ENCODE measurements around the gene ANAPC13.

The ANAPC13 gene

GRCh38 chr3:134485718-134486576 is at the start of gene ANAPC13, which contains the start of gene CEP63:
Gene ANAPC13 (minus strand): TSS chr3:134485985. CDS start chr3:134482904, 3,081 bp downstream.
Gene CEP63 (plus strand): TSS chr3:134486057. CDS start chr3:134495321, 9,264 bp downstream.
- DNase-seq (ENCODE audit: low read depth in 2 of 2) = peak; percentile 83 to 92

- no peak for DNase-seq (ENCODE audit: low read depth in 2 of 2)
Observed at GRCh38 chr3:134535186-134535970, 49.6 kb upstream of the ANAPC13 start.

DNA sequence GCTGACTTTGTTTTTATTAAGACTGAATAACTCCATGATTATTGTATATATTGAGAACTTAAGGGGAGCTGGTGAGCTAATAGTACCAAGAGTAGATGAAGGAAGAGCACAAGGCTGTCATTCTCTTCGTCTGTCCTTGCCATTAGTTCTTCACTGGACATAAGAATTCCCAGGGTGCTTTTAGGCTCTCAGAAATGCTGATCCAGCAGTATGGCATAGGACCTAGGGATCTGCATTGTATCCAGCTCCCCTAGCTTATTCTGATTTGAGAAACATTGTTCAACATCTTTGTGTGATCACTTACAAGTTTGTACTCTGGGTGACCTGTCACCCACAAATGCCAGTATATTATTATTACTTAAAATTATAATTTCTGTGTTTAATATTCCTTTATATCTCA is 47.7 kb upstream of the ANAPC13 start:
- DNase-seq (ENCODE audit: low read depth in 2 of 2) = no peak

DNA sequence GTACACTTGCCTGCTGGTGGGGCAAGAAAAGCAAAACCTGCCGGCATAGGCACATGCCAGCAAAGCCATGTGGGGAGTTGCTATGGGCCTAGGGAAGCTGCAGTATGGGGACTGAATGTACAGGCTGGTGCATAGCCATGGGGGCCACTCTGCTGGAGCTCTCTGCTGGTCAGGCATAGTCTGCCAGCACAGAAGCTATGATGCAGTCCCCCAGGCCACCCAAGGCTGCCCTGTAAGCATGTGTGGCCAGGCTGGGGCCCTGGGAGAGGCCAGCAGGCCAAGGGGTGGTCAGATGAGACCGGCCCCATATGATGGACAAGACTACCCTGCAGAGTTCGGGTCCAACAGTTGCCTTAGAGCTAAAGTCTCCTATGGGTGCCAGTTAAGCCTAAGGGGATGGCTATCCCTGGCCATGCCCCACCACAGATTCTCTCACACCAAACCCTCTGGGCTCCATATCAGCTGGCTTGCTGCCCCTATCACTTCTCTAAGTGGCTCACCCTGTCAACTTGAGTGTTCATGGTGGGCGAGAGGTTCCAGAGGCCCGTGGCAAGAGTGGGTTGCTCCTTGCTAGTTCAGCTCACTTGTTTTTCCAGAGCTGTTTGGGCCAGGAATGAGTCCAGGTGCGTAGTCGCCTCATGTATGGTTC is 41.9 kb upstream of the ANAPC13 start:
- DNase-seq (ENCODE audit: low read depth in 2 of 2) = no peak

DNA sequence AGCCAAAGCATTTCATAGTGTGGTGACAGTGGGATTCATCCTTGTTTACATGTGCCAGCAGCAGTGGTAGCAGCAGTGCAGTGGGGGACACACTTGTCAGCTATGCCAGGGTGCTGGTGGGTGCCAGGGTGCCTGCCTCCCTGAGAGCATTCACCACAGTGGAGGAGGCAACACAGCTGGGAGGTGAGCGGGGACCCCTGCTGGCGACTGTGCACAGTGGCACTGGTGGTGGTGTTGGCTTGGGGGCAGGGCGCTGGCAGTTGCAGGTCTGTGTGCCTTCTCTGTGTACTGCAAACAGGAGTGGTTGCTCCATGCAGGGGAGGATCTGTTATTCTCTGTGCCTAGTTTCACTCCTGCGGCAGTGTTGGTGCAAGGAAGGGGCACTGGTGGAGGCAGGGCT is 41.3 kb upstream of the ANAPC13 start:
- no peak for DNase-seq (ENCODE audit: low read depth in 2 of 2)

- no peak for DNase-seq (ENCODE audit: low read depth in 2 of 2)
Observed at GRCh38 chr3:134526319-134526718, 40.5 kb upstream of the ANAPC13 start.

DNA sequence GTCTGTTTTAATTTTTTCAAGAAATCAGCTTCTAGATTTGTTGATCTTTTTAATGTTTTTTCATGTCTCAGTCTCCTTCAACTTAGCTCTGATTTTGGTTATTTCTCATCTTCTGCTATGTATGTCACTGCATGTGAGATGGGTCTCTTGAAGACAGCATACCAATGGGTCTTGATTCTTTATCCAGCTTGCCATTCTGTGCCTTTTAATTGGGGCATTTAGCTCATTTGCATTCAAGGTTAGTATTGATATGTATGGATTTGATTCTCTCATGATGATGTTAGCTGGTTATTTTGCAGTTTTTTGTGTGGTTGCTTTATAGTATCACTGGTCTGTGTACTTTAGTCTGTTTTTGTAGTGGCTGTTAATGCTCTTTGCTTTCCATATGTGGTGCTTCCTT is 39.5 kb upstream of the ANAPC13 start:
- no peak for DNase-seq (ENCODE audit: low read depth in 2 of 2)

DNA sequence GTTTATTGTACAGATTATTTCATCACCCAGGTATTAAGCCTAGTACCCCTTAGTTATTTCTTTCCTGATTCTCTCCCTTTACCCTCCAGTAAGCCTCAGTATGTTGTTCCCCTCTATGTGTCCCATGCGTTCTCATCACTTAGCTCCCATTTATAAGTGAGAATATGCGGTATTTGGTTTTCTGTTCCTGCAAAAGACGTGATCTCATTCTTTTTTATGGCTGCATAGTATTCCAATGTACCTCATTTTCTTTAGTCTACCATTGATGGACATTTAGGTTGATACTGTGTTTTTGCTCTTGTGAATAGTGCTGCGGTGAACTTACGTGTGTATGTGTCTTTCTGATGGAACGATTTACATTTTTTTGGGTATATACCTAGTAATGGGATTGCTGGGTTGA is 36.8 kb upstream of the ANAPC13 start:
- DNase-seq (ENCODE audit: low read depth in 2 of 2) = no peak

- DNase-seq (ENCODE audit: low read depth in 2 of 2) = no peak
Observed at GRCh38 chr3:134517791-134518190, 32.0 kb upstream of the ANAPC13 start.

DNA sequence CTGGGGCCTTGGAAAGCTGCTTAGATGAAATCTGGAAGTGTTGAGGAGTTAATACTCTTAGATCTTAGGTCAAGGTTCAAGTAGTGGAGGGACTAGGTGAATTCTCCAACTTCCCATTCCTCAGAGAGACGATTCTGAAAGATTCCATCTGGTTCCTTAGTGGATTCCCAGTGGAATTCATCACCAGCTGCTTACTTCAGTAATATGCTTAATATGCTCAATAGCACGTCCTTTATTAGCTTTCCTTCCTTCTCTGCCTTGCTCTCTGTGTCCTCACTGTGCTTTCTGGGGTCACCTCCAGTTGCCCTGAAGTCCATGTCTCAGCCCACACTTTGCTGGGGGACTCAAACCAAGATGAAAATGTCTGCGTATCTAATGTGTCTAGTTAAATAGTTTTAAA is 31.1 kb upstream of the ANAPC13 start:
- no peak for DNase-seq (ENCODE audit: low read depth in 2 of 2)

DNA sequence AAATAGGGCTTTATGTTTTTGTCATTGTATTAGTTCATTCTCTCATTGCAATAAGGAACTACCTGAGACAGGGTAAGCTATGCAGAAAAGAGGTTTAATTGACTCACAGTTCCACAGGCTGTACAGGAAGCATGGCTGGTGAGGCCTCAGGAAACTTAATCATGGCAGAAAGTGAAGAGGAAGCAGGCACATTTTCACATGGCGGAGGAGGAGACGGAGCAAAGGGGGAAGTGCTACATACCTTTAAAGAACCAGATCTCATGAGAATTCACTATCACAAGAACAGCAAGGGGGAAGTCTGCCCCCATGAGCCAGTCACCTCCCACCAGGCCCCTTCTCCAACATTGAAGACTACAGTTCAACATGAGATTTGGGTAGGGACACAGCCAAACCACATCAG is 25.7 kb upstream of the ANAPC13 start:
- no peak for DNase-seq (ENCODE audit: low read depth in 2 of 2)

DNA sequence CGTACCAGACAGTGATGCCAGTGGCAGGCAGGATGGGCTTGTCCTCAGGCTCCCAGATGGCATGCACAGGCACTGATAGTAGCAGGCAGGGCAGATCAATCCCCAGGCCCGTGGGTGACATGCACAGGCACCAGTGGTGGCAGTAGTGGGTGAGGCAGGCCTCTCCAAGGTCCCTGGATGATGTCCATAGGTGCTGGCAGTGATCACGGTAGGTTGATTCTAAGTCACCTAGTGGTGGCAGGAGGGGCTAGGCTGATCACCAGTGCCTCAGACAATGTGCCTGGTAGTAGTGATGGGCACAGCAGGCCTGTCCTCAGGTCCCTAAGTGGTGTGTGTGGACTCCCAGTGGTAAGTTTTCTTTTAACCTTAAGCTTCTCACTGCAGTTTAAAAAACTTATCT is 19.7 kb upstream of the ANAPC13 start:
- DNase-seq (ENCODE audit: low read depth in 2 of 2) = no peak

DNA sequence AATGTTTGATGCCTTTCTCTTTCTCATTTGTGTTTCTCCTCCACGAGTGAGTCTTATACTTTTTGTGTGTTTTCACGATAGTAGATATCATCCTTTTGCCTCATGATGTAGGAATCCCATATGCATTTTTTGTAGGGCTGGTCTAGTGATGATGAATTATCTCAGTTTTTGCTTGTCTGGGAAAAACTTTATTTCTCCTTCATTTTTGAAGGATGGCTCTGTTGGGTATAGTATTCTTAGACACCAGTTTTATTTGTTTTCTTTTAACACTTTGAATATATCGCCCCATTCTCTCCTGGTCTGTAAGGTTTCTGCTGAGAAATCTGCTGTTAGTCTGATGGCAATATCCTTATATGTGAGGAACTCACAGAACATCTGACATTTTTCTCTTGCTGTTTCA is 18.3 kb upstream of the ANAPC13 start:
- no peak for DNase-seq (ENCODE audit: low read depth in 2 of 2)

DNA sequence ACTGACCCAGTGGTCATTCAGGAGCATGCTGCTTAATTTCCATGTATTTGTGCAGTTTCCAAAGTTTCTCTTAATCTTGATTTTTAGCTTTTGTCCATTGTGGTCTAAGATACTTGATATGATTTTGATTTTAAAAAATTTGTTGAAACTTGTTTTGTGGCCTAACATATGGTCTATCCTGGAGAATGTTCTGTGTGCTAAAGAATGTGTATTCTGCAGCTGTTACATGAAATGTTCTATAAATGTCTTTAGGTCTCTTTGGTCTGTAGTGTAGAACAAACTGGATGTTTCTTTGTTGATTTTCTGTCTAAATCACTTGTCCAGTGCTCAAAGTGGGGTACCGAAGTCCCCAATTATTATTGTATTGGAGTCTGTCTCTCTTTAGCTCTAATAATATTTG is 17.5 kb upstream of the ANAPC13 start:
- DNase-seq (ENCODE audit: low read depth in 2 of 2) = no peak

DNA sequence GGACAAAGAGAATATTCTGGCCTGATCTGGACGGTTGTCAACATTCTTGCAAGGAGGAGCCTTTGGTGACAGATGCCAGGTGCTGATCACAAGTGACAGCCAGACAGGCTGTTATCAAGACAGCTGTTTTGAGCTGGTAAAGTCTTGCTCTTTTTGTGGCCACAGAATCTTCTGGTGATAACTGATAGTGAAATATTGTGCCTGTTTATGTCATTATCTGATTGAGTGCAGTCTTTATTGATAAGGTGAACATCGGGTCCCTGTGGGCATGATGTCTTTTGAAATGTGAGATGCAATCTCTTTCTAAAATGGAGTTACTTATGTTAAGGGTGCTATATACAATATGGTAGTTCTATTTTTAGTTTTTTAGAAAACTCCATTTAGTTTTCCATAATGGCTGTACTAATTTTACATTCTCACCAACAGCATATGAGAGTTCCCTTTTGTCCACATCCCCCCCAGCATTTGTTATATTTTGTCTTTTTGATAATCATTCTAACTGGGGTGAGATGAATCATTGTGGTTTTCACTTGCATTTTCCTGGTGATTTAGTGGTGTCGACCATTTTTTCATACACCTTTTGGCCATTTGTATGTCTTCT is 10.8 kb upstream of the ANAPC13 start:
- DNase-seq (ENCODE audit: low read depth in 2 of 2) = no peak

DNA sequence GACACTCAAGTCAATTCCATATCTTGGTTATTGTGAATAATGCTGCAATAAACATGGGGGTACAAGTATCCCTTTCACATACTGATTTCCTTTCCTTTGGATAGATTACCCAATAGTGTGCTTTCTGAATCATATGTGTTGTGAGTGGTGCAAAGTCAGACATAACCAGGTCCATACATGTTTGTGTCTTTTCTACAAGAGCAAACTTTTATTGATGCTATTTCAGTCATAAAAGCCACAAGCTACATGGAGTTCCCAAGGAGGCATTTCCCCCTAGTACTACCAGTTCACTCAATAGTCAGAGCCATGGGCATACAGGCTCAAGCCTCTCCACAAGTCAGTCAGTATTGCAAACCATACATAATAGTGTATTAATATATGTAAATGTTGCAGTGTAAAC is 10.2 kb upstream of the ANAPC13 start:
- no peak for DNase-seq (ENCODE audit: low read depth in 2 of 2)

DNA sequence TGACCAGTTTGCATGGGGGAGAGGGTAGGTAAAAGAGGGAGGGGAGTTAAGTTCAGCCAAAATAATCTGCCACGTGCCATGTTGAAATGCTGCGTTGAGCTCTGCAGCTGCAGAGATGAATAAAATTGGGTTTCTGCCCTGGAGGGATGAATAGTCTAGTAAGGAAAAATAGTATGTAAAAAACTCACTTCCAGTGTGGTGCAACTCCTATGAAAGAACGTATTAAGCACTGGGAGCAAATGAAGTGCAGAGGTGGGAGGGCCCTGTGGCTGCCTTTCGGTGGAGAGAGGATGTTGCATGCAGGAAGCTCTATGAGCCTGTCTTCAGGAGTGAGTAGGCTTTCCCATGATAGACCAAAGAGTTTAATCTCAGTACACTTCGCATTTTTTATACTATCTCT is 8.7 kb upstream of the ANAPC13 start:
- no peak for DNase-seq (ENCODE audit: low read depth in 2 of 2)

- DNase-seq (ENCODE audit: low read depth in 2 of 2) = no peak
Observed at GRCh38 chr3:134487406-134487805, 1.6 kb upstream of the ANAPC13 start.

GRCh38 chr3:134486577-134487041 is 824 bp upstream of the ANAPC13 start:
- DNase-seq (ENCODE audit: low read depth in 2 of 2) = no peak

- no peak for DNase-seq (ENCODE audit: low read depth in 2 of 2)
Observed at GRCh38 chr3:134485075-134485717, 589 bp downstream of the ANAPC13 start.

GRCh38 chr3:134483195-134483900 is 2.4 kb downstream of the ANAPC13 start:
- no peak for DNase-seq (ENCODE audit: low read depth in 2 of 2)

Measured in stimulated activated CD8-positive, alpha-beta memory T cell treated with anti-CD3 and anti-CD28 coated beads, Interleukin-15, amount 100 ng/mL, for 4 hours (primary cell).